Large intestine (tissue), 3 donors: Measurements from ENCODE around the gene EOMES. TPM values are rescaled to one million over a fixed set of nuclear protein-coding genes. Genes with fewer than 3 reads are reported as not detected.

Source experiments
- DNase-seq, 2 donors: peaks; one replicate each; pipeline versions ENCODE4 v3.0.0 to v3.0.0-alpha.2; 2013
- H3K27ac ChIP-seq: one replicate; pipeline ENCODE4 v1.5.1; 2013; ENCODE audit warnings: low read length
- H3K27me3 ChIP-seq: 2 replicates; pipeline ENCODE4 v1.6.1; 2013; ENCODE audit warnings: low read length; ENCODE audit not compliant: control insufficient read depth, insufficient read depth
- H3K36me3 ChIP-seq: 2 replicates; pipeline ENCODE4 v1.6.1; 2013; ENCODE audit warnings: low read length; ENCODE audit not compliant: control insufficient read depth, insufficient read depth
- H3K4me1 ChIP-seq: one replicate; pipeline ENCODE4 v1.6.1; 2013; ENCODE audit warnings: low read length; ENCODE audit not compliant: control insufficient read depth, insufficient read depth
- H3K4me3 ChIP-seq: one replicate; pipeline ENCODE4 v1.5.1; 2013; ENCODE audit warnings: low read length
- H3K9me3 ChIP-seq: one replicate; pipeline ENCODE4 v1.6.1; 2013; ENCODE audit warnings: mild to moderate bottlenecking, low read depth, low read length, moderate library complexity; ENCODE audit not compliant: control insufficient read depth
- WGBS: methylation state at CpG from one replicate; pipeline ENCODE4 v1.1.5; 2013; ENCODE audit warnings: low lambda C conversion rate; ENCODE audit not compliant: insufficient coverage; 5-methylcytosine and 5-hydroxymethylcytosine counted together
- polyA plus RNA-seq: library from polyadenylated mRNA; unstranded; fragments of 120-200 nt; gene quantifications from one replicate; pipeline ENCODE4 v1.2.1, GENCODE V29; 2013

Gene EOMES
- polyA plus RNA-seq, 1 donor: 1.2 TPM

DNA sequence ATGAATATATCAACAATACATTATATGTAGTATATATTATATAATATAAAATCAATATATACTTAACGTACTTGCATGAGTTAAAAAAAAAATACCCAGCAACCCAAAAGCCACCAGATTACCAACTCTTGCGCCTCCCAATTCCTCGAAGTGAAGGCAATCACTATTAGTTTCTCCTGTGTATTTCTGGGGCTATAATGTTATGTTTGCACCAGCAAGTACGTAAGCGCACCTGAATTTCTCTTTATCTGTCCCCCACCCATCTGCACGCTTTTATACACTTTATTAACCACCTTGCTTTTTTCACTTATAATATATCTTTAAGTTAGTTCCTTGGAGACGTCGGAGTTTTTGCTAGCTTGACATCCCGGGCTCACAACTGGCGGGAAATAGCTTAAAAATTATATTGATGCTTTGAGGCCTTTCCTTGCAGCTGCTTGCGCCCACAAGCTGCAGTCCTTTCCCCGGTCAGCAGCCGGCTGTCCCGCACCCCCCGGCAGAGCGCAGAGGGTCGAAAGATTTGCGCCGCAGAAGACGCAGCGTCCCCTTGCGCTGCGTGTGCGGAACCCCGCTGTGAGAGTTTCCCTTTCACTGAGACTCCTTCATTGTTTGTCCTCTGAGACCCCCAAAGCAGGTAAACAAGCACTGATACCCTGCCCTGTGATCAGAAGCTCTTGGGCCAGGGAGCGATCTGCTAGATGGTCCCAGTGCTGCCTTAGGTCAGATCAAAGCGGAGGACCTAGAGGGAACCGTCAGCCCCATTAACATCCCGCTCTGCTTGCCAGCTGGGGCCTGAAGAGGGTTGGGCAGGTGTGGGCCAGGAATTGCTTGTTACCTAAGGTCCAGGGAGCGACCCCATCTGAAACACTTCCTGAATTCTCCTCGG is 8.9 kb upstream of the EOMES start:
- DNase-seq: no peak
- no peaks in the 10 kb centered on the region for H3K36me3 ChIP-seq
- no peak overlapping the region for H3K27ac ChIP-seq
- H3K4me3 ChIP-seq: no peak overlapping the region
- peaks cover 80% of the 10 kb centered on the region for H3K27me3 ChIP-seq
- H3K9me3 ChIP-seq: no peaks in the 10 kb centered on the region
- H3K4me1 ChIP-seq: no peaks in the 10 kb centered on the region
- 0% methylated on average over 5 of the region's 31 CpGs for WGBS

DNA sequence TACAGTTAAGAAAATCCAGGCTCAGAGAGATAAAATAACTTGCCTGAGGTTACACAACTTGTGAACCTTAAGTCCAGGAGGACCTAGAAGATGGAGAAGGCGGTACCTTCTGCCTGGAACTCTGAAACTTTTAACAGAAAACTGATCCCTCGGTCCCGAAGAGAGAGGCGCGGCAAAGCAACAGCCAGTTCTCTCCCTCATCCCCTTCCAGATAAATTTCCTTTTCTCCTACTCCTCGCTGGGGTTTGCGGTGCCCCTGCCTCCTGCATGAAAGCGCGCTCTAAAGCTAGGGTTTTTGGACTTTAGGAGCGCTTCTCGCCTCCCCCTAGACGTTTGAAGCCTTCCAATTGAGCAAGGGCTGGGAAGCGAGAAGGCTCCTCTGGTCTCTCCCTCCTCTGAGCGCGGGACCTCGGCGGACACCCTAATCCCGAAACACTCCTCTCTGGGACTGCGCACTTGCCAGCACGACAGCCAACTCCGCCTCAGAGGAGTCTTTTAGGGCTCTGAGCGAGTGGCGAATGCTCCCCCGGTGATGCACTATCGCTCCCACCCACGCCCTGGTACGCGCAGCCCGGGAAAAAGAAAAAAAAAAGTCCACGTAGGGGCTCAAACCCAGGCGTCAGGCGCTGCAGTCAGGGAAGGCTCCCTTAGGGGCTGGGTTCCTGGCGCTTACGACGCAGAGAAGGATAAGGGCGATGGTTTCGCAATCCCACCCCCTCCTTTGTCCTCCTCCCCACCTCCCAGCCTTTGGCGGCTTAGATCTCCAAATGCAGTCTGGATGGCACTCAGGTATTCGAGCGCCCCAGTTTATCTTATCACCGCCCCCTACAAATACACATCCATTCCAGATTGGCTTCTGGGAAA is 7.9 kb upstream of the EOMES start:
- WGBS: 0% methylated on average over 2 of the region's 41 CpGs
- Histone ChIP-seq H3K27me3 (peaks cover 87% of the 10 kb centered on the region), H3K9me3 (no peaks in the 10 kb centered on the region), H3K27ac (no peak overlapping the region), H3K36me3 (no peaks in the 10 kb centered on the region), H3K4me1 (no peaks in the 10 kb centered on the region), H3K4me3 (no peak overlapping the region)
- DNase-seq: no peak

DNA sequence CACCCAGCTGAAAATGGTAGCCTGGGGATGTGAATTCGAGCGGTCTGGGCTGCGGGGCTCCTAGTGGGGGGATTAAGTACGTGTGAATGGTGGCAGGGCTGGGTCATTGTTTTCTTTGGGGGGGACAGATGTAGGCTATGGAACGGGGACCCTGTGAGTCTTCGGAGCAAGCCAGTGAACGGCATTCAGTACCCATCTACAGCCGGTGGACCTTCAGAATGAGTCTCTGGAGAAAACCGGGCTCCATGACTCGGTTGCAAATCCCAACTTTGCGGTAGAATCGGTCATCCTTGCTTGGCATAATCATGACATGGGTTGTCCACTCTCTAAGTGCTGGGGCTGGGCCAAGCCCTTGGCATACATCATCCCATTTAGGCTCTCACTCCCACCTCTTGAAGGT is 7.2 kb upstream of the EOMES start:
- no peak for DNase-seq
- Histone ChIP-seq H3K9me3 (no peaks in the 10 kb centered on the region), H3K27ac (no peak overlapping the region), H3K36me3 (no peaks in the 10 kb centered on the region), H3K4me3 (no peak overlapping the region), H3K27me3 (peaks cover 90% of the 10 kb centered on the region), H3K4me1 (no peaks in the 10 kb centered on the region)
- WGBS: no CpG with 5 or more reads among the region's 12 CpGs

DNA sequence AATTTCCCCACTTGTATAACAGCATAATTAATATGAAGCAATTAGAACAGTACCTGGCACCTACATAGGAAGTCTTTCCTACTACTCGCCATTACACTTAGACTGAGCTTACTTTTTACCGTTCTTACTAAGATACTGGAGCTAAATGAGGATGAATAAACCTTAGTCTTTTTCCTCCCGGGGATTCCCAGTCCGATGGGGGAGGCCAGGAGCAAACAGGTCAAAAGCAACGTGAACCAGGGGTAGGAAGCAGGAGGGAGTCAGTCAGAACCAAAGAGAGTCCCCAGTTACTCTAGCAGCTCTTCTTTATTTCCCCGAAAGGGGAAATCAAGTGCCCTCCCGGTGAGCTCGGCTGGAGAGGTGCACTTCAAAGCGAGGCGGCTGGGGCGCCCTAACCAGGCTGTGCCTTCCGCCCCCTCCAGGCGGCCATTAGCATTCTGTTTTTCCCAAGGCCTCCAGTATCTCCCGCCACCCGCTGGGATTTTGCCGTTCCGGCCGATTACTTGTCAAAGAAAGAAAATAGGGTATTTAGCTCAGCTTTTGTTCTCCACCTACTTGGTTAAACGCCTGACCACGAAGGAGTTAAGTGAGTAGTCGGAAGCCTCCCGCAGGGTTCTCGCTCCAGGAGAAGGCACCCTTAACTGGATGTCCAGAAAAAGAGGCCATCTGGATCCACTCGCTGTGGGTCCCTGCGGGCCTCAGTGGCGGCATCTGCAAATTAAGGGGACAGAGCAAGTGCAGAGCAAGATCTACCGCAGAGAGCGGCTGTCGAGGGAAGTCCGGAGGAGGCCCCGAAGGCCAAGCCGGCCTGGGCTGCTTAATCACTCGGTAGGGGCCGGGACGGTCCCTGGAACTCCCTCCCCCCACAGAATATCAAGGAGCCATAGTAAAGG is 6.3 kb upstream of the EOMES start:
- WGBS: 12% methylated on average over 4 of the region's 35 CpGs
- no peak for DNase-seq
- Histone ChIP-seq H3K36me3 (no peaks in the 10 kb centered on the region), H3K9me3 (no peaks in the 10 kb centered on the region), H3K27ac (no peak overlapping the region), H3K4me1 (no peaks in the 10 kb centered on the region), H3K4me3 (no peak overlapping the region), H3K27me3 (peaks cover 92% of the 10 kb centered on the region)

DNA sequence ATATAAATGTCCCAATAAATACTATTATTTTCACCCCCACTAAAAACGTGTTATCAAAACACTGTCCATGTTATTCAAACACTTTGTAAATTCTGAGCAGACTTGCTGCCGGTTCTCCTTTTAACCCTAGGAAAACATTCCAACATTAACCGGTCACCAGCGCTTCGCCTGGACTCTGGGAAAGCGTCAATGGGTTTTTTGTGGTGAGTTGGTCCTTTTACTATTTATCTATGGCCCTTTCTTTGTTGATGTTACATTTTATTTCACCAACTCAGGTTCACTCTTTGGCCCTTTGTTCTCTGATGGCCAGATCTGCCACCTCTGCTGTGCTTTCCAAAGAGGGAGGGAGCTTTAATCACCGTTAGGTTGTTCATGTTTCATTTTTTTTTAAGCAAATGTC is 4.1 kb upstream of the EOMES start:
- Histone ChIP-seq H3K9me3 (no peaks in the 10 kb centered on the region), H3K4me3 (no peak overlapping the region), H3K36me3 (no peaks in the 10 kb centered on the region), H3K27ac (no peak overlapping the region), H3K27me3 (peaks cover 94% of the 10 kb centered on the region), H3K4me1 (no peaks in the 10 kb centered on the region)
- DNase-seq: no peak
- 0% methylated on average over 1 of the region's 7 CpGs for WGBS

DNA sequence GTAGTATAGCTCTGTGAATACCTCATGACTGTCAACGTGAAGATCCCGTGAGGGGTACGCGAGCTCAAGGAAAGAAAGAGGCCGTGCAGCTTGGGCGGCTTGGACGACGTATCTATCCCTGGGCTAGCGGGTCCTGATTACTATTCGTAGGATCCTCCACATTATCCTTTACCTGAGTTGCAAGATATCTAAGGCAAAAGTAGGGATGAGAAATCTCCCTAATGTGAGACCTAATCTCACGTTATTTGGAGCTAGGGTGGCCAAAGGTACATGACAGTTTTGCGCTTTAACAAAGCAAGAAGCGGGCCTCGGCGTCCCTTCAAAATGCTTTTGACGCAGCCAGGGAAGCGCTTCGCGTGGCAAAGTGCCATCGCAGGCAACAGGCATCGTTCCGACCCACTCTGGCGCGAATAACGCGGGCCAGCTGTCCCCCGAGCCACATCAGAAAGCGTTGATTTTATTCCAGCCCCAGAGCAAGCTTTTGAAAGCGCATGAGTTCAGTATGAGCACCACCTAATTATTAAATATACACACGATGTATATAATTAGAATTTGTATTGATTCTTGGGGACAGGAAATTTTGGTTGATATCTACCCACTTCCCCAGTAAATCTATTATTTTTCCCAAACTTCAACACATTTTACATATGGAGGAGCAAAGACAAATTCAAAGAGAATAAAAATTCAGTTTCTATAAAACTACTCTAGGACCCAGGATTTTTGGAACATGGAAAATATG is 2.5 kb upstream of the EOMES start:
- no peak overlapping the region for H3K27ac ChIP-seq
- H3K36me3 ChIP-seq: no peaks in the 10 kb centered on the region
- no peak for DNase-seq
- H3K4me1 ChIP-seq: no peaks in the 10 kb centered on the region
- no peaks in the 10 kb centered on the region for H3K9me3 ChIP-seq
- peaks cover 94% of the 10 kb centered on the region for H3K27me3 ChIP-seq
- H3K4me3 ChIP-seq: no peak overlapping the region
- WGBS: no CpG with 5 or more reads among the region's 30 CpGs

DNA sequence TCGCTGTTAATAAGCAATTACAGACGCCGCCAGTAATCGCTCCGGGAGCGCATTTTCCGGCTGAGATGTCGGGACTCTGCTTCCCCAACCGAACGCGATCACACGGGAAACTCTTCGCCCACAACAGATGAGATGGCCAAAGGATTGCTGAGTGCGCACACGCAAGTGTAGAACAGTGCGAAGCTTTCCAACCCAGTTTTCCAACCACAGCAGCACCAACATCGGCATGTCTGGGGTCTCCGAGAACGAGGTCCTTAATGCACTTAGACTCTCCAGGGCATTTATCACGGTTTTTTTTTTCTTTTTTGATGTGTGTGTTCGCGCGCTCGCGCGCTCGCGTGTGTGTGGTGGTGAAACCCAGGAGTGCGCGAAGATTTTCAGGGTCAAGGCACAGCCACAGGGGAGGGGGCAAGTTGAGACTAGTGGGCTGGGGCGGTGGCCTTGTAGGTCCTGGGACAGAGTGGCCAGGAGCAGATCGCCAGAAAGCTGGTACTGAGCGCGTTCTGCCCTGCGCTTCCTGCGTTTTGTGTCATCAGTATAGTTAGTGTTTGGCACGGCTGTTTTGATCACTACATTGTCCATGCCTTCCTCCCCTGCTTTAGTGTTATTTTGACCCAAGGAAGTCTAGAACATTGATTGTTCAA is 1.8 kb upstream of the EOMES start:
- H3K4me1 ChIP-seq: no peaks in the 10 kb centered on the region
- H3K27ac ChIP-seq: no peak overlapping the region
- H3K4me3 ChIP-seq: no peak overlapping the region
- H3K9me3 ChIP-seq: no peaks in the 10 kb centered on the region
- WGBS: 0% methylated on average over 2 of the region's 37 CpGs
- no peaks in the 10 kb centered on the region for H3K36me3 ChIP-seq
- H3K27me3 ChIP-seq: peaks cover 94% of the 10 kb centered on the region
- no peak for DNase-seq

DNA sequence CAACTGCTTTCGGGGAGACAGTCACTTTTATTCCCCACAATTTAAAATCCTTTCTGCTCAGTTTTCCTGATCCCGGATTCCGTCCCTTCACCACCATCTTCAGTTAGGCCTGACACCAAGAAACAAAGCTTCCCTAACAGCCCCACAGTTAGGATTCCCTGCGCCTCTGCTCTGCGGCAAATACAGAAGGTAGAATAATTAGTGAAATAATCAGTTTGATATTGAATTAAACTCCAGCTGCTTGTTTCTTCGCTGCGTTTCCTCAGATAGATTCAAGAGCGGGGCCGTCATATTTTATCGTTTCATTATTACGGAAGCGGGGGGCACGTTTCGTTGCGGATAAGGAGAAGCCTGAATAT is 1.3 kb upstream of the EOMES start:
- 0% methylated on average over 2 of the region's 15 CpGs for WGBS
- H3K27me3 ChIP-seq: peaks cover 94% of the 10 kb centered on the region
- DNase-seq: no peak
- no peaks in the 10 kb centered on the region for H3K4me1 ChIP-seq
- no peaks in the 10 kb centered on the region for H3K9me3 ChIP-seq
- H3K36me3 ChIP-seq: no peaks in the 10 kb centered on the region
- no peak overlapping the region for H3K4me3 ChIP-seq
- no peak overlapping the region for H3K27ac ChIP-seq

DNA sequence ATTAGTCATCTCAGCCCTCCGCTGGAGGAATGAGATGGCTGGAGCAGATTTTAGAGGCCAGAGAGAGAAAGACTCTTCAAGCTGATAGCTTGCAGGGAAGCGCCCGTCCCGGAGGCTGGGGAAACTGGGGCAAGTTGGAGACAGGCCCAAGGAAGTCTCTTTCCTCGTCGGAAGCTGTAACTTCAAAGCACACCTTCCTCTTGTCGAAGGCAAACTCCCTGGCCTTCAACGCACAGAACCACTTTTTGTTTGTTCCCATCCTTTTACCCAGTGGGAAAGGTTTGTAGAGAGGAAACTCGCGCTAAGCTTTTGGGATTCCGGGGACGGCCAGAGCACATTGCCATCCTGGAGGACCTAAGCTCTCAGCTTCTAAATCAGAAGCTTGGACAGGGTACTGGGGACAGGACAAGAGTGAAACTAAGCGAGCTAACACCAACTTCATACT is 900 bp upstream of the EOMES start:
- no CpG with 5 or more reads among the region's 13 CpGs for WGBS
- peaks cover 92% of the 10 kb centered on the region for H3K27me3 ChIP-seq
- no peak overlapping the region for H3K4me3 ChIP-seq
- H3K9me3 ChIP-seq: no peaks in the 10 kb centered on the region
- H3K4me1 ChIP-seq: no peaks in the 10 kb centered on the region
- no peak for DNase-seq
- H3K36me3 ChIP-seq: no peaks in the 10 kb centered on the region
- no peak overlapping the region for H3K27ac ChIP-seq
